ENCODE measurements around the gene BCAS3. TPM values are rescaled to one million over a fixed set of nuclear protein-coding genes. Genes with fewer than 3 reads are reported as not detected.
"Not testable (repeated sequence)": the region's sequence is repeated elsewhere in the genome, so short reads cannot be mapped to it uniquely, and the experiment has no call there.

The BCAS3 gene
- total RNA-seq, 1 donor from 2014 or later: 9.5 TPM

- no peak for DNase-seq
- H3K4me1 Mint-ChIP-seq: no peaks in the 10 kb centered on the region
Observed at GRCh38 chr17:60803059-60803458, 125.4 kb downstream of the BCAS3 start.

GRCh38 chr17:60804831-60805230, 127.2 kb downstream of the BCAS3 start:
- no peaks in the 10 kb centered on the region for H3K9me3 Mint-ChIP-seq
- no peak overlapping the region for H3K4me3 Mint-ChIP-seq
- intact Hi-C loops (cut with micrococcal nuclease): no loop called here
- H3K27me3 Mint-ChIP-seq: peaks cover 2% of the 10 kb centered on the region
- H3K4me1 Mint-ChIP-seq: no peaks in the 10 kb centered on the region
- no peak overlapping the region for H3K27ac Mint-ChIP-seq
- H3K36me3 Mint-ChIP-seq (ENCODE audit: low read depth): no peaks in the 10 kb centered on the region
- DNase-seq: no peak

More at GRCh38 chr17:60803059-60803458, 125.4 kb downstream of the BCAS3 start:
- Mint-ChIP-seq H3K36me3 (ENCODE audit: low read depth) (no peaks in the 10 kb centered on the region), H3K4me3 (no peak overlapping the region), H3K27ac (no peak overlapping the region), H3K27me3 (peaks cover 2% of the 10 kb centered on the region), H3K9me3 (no peaks in the 10 kb centered on the region)
- intact Hi-C loops (cut with micrococcal nuclease): no loop called here

- Mint-ChIP-seq H3K4me1 (no peaks in the 10 kb centered on the region), H3K9me3 (no peaks in the 10 kb centered on the region), H3K27me3 (no peaks in the 10 kb centered on the region), H3K27ac (no peak overlapping the region), H3K36me3 (ENCODE audit: low read depth) (no peaks in the 10 kb centered on the region), H3K4me3 (no peak overlapping the region)
- DNase-seq: no peak
- intact Hi-C loops (cut with micrococcal nuclease): no loop called here
Observed at GRCh38 chr17:60809421-60809820, 131.8 kb downstream of the BCAS3 start.

- intact Hi-C loops (cut with micrococcal nuclease); H3K27ac Mint-ChIP-seq; DNase-seq; H3K9me3 Mint-ChIP-seq; H3K27me3 Mint-ChIP-seq; H3K36me3 Mint-ChIP-seq (ENCODE audit: low read depth); H3K4me1 Mint-ChIP-seq; H3K4me3 Mint-ChIP-seq: not testable (repeated sequence)
Observed at GRCh38 chr17:60814941-60815340, 137.3 kb downstream of the BCAS3 start.

GRCh38 chr17:60817192-60817591, 139.5 kb downstream of the BCAS3 start:
- Mint-ChIP-seq H3K27ac (no peak overlapping the region), H3K27me3 (no peaks in the 10 kb centered on the region), H3K9me3 (no peaks in the 10 kb centered on the region), H3K4me3 (no peak overlapping the region), H3K4me1 (peaks cover 2% of the 10 kb centered on the region), H3K36me3 (ENCODE audit: low read depth) (no peaks in the 10 kb centered on the region)
- no peak for DNase-seq
- intact Hi-C loops (cut with micrococcal nuclease): no loop called here

GRCh38 chr17:60819447-60820130, 141.9 kb downstream of the BCAS3 start:
- H3K27me3 Mint-ChIP-seq: peaks cover 4% of the 10 kb centered on the region
- H3K4me3 Mint-ChIP-seq: no peak overlapping the region
- H3K27ac Mint-ChIP-seq: no peak overlapping the region
- intact Hi-C loops (cut with micrococcal nuclease): no loop called here
- peaks cover 2% of the 10 kb centered on the region for H3K4me1 Mint-ChIP-seq
- DNase-seq: no peak
- H3K9me3 Mint-ChIP-seq: no peaks in the 10 kb centered on the region
- H3K36me3 Mint-ChIP-seq (ENCODE audit: low read depth): no peaks in the 10 kb centered on the region

- Mint-ChIP-seq H3K4me3 (no peak overlapping the region), H3K4me1 (no peaks in the 10 kb centered on the region), H3K36me3 (ENCODE audit: low read depth) (no peaks in the 10 kb centered on the region), H3K9me3 (no peaks in the 10 kb centered on the region), H3K27me3 (peaks cover 5% of the 10 kb centered on the region), H3K27ac (no peak overlapping the region)
- intact Hi-C loops (cut with micrococcal nuclease): no loop called here
- DNase-seq: no peak
Observed at GRCh38 chr17:60823515-60823914, 145.9 kb downstream of the BCAS3 start.

GRCh38 chr17:60825351-60825750, 147.7 kb downstream of the BCAS3 start:
- Mint-ChIP-seq H3K9me3 (no peaks in the 10 kb centered on the region), H3K36me3 (ENCODE audit: low read depth) (no peaks in the 10 kb centered on the region), H3K4me3 (no peak overlapping the region), H3K27me3 (peaks cover 5% of the 10 kb centered on the region), H3K4me1 (no peaks in the 10 kb centered on the region), H3K27ac (no peak overlapping the region)
- intact Hi-C loops (cut with micrococcal nuclease): no loop called here
- DNase-seq: no peak

GRCh38 chr17:60827943-60828342, 150.3 kb downstream of the BCAS3 start:
- intact Hi-C loops (cut with micrococcal nuclease): no loop called here
- DNase-seq: no peak
- no peaks in the 10 kb centered on the region for H3K9me3 Mint-ChIP-seq
- peaks cover 7% of the 10 kb centered on the region for H3K27me3 Mint-ChIP-seq
- H3K4me3 Mint-ChIP-seq: no peak overlapping the region
- H3K36me3 Mint-ChIP-seq (ENCODE audit: low read depth): no peaks in the 10 kb centered on the region
- H3K4me1 Mint-ChIP-seq: no peaks in the 10 kb centered on the region
- no peak overlapping the region for H3K27ac Mint-ChIP-seq

- Mint-ChIP-seq H3K4me1 (no peaks in the 10 kb centered on the region), H3K9me3 (no peaks in the 10 kb centered on the region), H3K27ac (no peak overlapping the region), H3K4me3 (no peak overlapping the region), H3K27me3 (peaks cover 6% of the 10 kb centered on the region), H3K36me3 (ENCODE audit: low read depth) (no peaks in the 10 kb centered on the region)
- intact Hi-C loops (cut with micrococcal nuclease): no loop called here
- no peak for DNase-seq
Observed at GRCh38 chr17:60832151-60832585, 154.5 kb downstream of the BCAS3 start.

GRCh38 chr17:60832631-60833030, 155.0 kb downstream of the BCAS3 start:
- Mint-ChIP-seq H3K36me3 (ENCODE audit: low read depth) (no peaks in the 10 kb centered on the region), H3K27me3 (peaks cover 6% of the 10 kb centered on the region), H3K9me3 (no peaks in the 10 kb centered on the region), H3K4me1 (no peaks in the 10 kb centered on the region), H3K27ac (no peak overlapping the region), H3K4me3 (no peak overlapping the region)
- intact Hi-C loops (cut with micrococcal nuclease): no loop called here
- DNase-seq: no peak

- no peaks in the 10 kb centered on the region for H3K36me3 Mint-ChIP-seq (ENCODE audit: low read depth)
- DNase-seq: no peak
- intact Hi-C loops (cut with micrococcal nuclease): no loop called here
- H3K4me3 Mint-ChIP-seq: no peak overlapping the region
- no peak overlapping the region for H3K27ac Mint-ChIP-seq
- no peaks in the 10 kb centered on the region for H3K9me3 Mint-ChIP-seq
- peaks cover 3% of the 10 kb centered on the region for H3K27me3 Mint-ChIP-seq
- H3K4me1 Mint-ChIP-seq: no peaks in the 10 kb centered on the region
Observed at GRCh38 chr17:60840456-60840855, 162.8 kb downstream of the BCAS3 start.

- Mint-ChIP-seq H3K4me1 (no peaks in the 10 kb centered on the region), H3K27me3 (no peaks in the 10 kb centered on the region), H3K36me3 (ENCODE audit: low read depth) (no peaks in the 10 kb centered on the region), H3K27ac (no peak overlapping the region), H3K9me3 (no peaks in the 10 kb centered on the region), H3K4me3 (no peak overlapping the region)
- no peak for DNase-seq
- intact Hi-C loops (cut with micrococcal nuclease): no loop called here
Observed at GRCh38 chr17:60845012-60845411, 167.4 kb downstream of the BCAS3 start.

GRCh38 chr17:60846175-60846574, 168.5 kb downstream of the BCAS3 start:
- no peak for DNase-seq
- H3K27me3 Mint-ChIP-seq: no peaks in the 10 kb centered on the region
- no peaks in the 10 kb centered on the region for H3K9me3 Mint-ChIP-seq
- intact Hi-C loops (cut with micrococcal nuclease): no loop called here
- no peaks in the 10 kb centered on the region for H3K36me3 Mint-ChIP-seq (ENCODE audit: low read depth)
- H3K4me3 Mint-ChIP-seq: no peak overlapping the region
- no peaks in the 10 kb centered on the region for H3K4me1 Mint-ChIP-seq
- H3K27ac Mint-ChIP-seq: no peak overlapping the region

GRCh38 chr17:60851181-60851580, 173.5 kb downstream of the BCAS3 start:
- Mint-ChIP-seq H3K27me3 (no peaks in the 10 kb centered on the region), H3K4me3 (no peak overlapping the region), H3K36me3 (ENCODE audit: low read depth) (no peaks in the 10 kb centered on the region), H3K9me3 (no peaks in the 10 kb centered on the region), H3K27ac (no peak overlapping the region), H3K4me1 (no peaks in the 10 kb centered on the region)
- DNase-seq: no peak
- intact Hi-C loops (cut with micrococcal nuclease): no loop called here
